IPS-18c (cell line): Measurements from ENCODE around the gene LRIT2.

Experiments used
- H3K4me3 ChIP-seq: 2 replicates; pipeline ENCODE4 v1.7.0; 2013; ENCODE audit warnings: low read depth, mild to moderate bottlenecking, low read length, moderate library complexity; ENCODE audit not compliant: insufficient read depth
- H3K9me3 ChIP-seq: one replicate; pipeline ENCODE4 v1.6.1; 2013; ENCODE audit warnings: mild to moderate bottlenecking, low read length, moderate library complexity; ENCODE audit not compliant: control insufficient read depth, insufficient read depth

Gene LRIT2

DNA sequence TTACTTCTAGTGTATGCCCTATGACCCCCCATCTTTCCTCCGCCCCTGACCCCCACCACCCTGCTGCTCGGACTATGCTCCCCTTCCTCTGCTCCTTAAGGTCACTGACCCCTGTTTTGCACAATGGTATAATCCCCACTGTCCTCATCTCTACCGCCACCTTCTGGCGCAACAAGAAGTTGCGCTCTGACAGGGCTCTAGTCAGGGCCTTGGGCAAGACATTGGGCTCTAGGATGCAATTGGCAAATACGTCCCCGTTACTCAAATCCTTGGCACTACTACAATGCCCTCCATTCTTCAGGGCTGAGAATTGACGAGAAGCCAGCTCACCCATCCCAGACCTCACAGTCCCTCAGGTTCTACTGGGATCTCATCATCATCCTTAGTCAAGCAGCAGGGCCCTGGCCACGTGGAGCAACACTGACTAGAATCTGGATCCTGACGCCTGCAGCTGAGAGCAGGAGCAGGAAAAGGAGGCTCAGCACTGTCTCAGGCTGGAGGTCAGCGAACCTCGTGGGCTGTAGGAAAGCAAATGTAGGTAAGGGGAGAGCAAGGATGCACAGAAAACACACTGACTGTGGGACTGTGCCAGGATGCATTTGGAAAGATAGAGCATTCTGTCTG, 10.6 kb downstream of the LRIT2 start:
- Histone ChIP-seq H3K9me3 (no peaks in the 10 kb centered on the region), H3K4me3 (no peak overlapping the region)

GRCh38 chr10:84214046-84214572, 11.2 kb downstream of the LRIT2 start:
- no peak overlapping the region for H3K4me3 ChIP-seq
- no peaks in the 10 kb centered on the region for H3K9me3 ChIP-seq

DNA sequence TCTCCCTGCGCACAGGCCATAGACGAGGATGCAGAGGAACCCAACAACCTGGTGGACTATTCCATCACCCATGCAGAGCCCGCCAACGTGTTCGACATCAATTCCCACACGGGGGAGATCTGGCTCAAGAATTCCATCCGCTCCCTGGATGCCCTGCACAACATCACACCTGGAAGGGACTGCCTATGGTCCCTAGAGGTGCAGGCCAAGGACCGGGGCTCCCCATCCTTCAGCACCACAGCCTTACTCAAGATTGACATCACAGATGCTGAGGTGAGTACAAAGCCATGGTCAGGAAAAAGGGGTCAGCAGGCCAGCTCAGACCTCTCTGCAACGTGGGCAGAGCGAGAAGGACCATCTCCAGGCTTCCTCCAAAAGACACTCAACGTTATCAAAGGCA, 12.3 kb downstream of the LRIT2 start:
- Histone ChIP-seq H3K9me3 (no peaks in the 10 kb centered on the region), H3K4me3 (no peak overlapping the region)

DNA sequence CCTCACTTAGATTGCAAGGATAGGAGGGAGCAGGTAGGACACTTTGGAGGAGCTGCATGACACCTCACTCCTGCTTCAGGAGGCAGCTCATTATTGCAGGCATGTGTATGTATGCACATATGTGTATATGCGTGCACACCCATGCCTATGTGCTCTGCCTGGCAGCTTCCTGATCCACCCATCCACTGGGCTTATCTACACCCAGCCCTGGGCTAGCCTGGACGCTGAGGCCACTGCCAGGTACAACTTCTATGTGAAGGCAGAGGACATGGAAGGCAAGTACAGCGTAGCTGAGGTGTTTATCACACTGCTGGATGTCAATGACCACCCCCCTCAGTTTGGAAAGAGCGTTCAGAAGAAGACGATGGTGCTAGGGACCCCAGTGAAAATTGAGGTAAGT, 13.3 kb downstream of the LRIT2 start:
- Histone ChIP-seq H3K4me3 (no peak overlapping the region), H3K9me3 (no peaks in the 10 kb centered on the region)

GRCh38 chr10:84211566-84211965, 13.8 kb downstream of the LRIT2 start:
- no peaks in the 10 kb centered on the region for H3K9me3 ChIP-seq
- H3K4me3 ChIP-seq, result no peak overlapping the region

- no peaks in the 10 kb centered on the region for H3K9me3 ChIP-seq
- no peak overlapping the region for H3K4me3 ChIP-seq
Measured at GRCh38 chr10:84208023-84208422, 17.3 kb downstream of the LRIT2 start.

DNA sequence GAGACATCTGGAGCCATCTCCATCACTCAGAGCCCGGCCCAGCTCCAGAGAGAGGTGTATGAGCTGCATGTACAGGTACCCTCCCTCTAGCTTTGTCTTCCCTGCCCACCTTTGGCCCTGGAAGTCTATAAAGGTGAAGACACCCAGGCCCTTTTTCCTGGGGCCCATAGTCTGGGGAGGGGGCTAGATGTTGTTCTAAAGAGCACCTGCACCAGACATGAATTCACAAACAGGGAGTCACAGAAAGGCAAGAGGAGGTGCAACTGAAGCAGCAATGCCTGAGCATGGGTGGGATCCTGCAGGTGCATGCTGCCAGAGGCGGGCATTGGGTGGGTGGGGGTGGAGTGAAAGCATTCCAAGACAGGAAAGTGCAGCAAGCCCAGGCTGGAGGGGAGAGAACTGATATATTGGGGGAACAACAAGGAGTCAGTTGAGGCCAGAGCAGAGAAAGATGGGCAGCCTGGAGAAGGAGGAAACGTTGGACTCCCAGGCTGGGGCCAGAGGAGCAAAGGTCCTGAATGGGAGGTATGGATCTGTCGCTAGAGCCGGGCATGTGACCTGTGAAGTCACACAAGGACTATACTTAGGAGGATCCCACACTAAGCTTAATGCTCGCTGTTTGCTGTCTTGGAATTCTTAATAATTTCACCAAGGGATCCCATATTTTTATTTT, 19.4 kb downstream of the LRIT2 start:
- Histone ChIP-seq H3K9me3 (no peaks in the 10 kb centered on the region), H3K4me3 (no peak overlapping the region)

DNA sequence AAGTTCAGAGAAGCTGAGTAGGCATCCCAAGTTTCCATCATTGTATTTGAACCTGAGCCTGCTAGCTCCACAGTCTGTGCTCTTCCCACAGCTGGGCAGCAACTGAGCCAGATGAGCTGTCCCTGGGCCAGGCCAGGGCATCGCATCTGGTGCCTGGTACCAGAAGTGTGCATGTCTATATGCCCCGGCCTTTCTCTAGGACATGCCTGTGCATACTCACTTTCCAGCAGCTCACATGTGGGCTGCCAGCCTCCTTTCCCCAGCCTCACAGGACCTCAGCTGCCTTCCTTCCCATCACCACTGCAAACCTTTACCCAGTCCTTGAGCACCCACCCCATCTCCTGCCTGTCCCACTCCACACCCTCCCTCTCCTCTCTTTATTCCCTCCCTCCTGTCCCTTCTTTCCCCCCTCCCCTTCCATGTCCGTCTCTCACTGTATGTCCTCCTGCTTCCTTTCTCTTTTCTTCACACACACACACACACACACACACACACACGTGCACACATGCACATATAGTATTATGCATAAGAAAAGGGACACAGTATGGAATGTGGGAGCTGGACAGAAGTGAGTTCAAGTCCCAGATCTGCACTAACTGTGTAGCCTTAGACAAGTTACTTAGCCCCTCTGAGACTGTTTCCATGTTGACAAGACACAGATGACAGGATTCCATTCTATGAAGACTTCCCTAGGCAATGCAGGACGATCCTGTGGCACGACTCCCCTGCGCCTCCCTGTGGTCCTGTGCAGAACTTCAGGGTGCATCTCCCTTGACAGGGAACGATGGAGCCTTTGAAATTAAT, 20.1 kb downstream of the LRIT2 start:
- H3K9me3 ChIP-seq, result no peaks in the 10 kb centered on the region
- H3K4me3 ChIP-seq, result no peak overlapping the region

DNA sequence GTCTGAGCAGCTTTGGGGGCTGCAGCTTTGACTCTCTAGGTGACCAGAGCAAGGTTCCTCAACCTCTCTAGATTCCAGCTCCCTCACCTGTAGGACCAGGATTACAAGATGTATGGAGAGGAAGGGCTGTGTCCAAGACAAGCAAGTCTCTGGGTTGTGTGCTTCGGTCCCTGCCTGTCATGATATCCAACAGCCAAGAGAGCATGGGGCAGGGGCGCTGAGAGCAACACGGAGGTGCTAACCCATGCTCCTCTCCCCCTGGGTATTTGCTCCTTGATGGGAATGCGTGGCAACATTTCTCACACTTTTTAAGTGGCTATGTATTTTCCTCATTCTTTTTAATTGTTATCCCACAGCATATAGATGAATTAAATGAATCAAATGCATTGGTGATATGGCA, 20.7 kb downstream of the LRIT2 start:
- no peaks in the 10 kb centered on the region for H3K9me3 ChIP-seq
- H3K4me3 ChIP-seq, result no peak overlapping the region

GRCh38 chr10:84204122-84204521, 21.2 kb downstream of the LRIT2 start:
- Histone ChIP-seq H3K9me3 (no peaks in the 10 kb centered on the region), H3K4me3 (no peak overlapping the region)

- no peaks in the 10 kb centered on the region for H3K9me3 ChIP-seq
Measured at GRCh38 chr10:84202349-84202748, 23.0 kb downstream of the LRIT2 start.

GRCh38 chr10:84201682-84202081, 23.7 kb downstream of the LRIT2 start:
- no peaks in the 10 kb centered on the region for H3K9me3 ChIP-seq
- no peak overlapping the region for H3K4me3 ChIP-seq

More at GRCh38 chr10:84202349-84202748, 23.0 kb downstream of the LRIT2 start:
- no peak overlapping the region for H3K4me3 ChIP-seq

DNA sequence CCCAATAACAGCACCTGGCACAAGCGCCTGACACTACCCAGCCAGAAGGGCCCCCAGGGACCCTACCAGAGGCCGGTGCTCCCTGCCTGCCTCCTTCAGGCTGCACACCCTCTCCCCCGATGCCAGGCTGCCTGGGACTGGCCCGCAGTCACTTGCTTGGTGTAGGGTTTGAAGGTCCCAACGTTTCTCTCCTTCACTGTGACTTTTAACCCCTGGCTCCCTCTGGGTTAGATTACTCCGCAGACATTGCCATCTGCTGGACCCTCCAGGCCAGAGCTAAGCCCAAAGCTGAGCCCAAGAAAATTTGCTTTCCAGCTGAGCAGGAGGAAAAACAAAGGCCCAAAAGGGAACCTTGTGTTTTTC, 24.1 kb downstream of the LRIT2 start:
- H3K9me3 ChIP-seq, result no peaks in the 10 kb centered on the region
- H3K4me3 ChIP-seq, result no peak overlapping the region

DNA sequence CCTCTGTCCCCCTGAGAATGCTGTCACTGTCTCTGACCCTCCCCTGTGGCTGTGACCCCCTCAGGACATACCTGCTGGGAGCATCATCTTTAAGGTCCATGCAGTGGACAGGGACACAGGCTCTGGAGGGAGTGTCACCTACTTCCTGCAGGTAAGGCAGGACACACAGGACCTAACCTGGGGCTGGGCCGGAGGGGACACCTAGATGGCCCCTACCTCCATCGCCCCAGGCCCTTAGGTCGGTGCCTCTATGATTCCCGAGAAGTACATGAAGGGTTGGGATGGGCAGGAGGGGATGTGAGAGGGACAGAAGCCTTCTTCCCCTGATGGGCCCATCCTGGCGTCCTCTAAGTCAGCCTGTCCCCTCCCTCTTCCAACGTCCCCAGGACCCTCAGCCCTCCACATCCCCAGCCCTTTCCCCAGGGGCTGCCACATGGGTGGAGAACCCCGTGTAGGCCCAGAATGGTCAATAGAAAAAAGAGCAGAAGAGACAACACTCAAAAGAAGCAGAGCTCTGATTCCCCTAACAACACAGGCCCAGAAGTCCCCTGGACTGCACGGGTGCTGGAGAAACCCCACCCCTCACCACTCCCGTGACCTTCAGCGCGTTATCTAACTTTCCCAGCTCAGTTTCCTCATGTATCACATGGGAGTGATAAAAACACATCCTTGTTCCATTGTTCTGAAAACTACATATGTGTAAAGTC, 24.7 kb downstream of the LRIT2 start:
- no peaks in the 10 kb centered on the region for H3K9me3 ChIP-seq
- H3K4me3 ChIP-seq, result no peak overlapping the region

DNA sequence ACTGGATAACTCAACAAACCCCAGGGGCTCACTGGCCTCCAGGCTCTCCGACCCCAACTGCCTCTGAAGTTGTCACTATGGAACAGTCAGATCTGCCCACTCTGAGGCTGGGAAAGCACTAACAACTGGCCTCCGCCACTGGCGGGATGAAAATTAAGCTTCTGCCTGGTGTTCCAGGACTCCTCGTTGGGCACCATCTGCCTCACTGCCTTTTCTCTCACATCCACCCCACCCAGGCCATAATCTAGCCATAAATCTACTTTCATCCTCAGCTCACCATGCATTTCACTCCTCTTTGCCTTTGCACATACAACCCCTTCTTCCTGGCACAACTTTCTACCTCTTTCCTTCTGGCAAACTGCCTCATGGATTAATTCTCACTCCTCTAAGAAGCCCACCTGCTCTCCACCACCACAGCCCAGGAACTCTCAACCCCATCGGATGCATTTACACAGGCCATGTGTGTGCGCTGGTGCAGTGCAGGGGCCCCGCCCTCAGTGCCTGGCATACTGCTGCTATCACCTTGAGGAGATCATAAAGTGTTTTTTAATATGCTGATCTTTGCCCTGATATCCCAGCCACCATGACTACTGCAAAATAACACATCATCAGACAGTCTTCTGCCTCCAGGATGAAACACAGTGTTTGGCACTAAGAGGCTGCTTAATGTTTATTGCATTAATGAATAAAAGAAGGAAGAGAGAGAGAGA, 27.0 kb downstream of the LRIT2 start:
- Histone ChIP-seq H3K4me3 (no peak overlapping the region), H3K9me3 (peaks cover 2% of the 10 kb centered on the region)

- Histone ChIP-seq H3K9me3 (peaks cover 2% of the 10 kb centered on the region), H3K4me3 (no peak overlapping the region)
Measured at GRCh38 chr10:84197643-84198042, 27.7 kb downstream of the LRIT2 start.

DNA sequence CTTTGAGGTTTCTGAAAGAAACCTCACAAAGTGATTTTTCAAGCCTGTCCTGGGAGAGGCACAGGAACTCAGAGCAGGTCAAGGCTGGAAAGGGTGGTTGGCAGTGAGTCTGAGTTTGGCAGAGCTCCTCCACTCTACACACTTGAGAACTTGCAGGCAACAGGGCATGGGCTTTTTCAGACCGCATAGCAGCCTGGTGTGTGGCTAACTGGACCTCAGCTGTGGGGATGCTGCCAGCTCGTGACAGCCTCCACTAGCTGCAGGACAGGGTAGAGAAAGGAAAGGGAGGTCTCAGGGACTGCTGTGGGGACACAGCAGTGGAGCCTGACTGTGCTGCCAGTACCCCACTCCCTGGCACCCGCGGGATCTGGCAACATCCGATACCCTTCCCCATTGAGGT, 28.4 kb downstream of the LRIT2 start:
- no peak overlapping the region for H3K4me3 ChIP-seq

More for the DNA sequence above, 28.4 kb downstream of the LRIT2 start:
- peaks cover 2% of the 10 kb centered on the region for H3K9me3 ChIP-seq
